Fibroblast of mammary gland (primary cell): ENCODE results near the gene ANO10.

ENCODE experiments used
- DNase-seq: peaks from one replicate; pipeline ENCODE4 v3.0.0-alpha.2; 2010; ENCODE audit warnings: low read depth
- H3K4me3 ChIP-seq: 2 replicates; pipeline ENCODE4 v1.5.1; 2011; ENCODE audit warnings: low read depth, mild to moderate bottlenecking, low read length, moderate library complexity; ENCODE audit not compliant: control insufficient read depth
- TF ChIP-seq, protein P1 (sequence below): conservative IDR thresholded peaks from 2 replicates; pipeline ENCODE4 v1.5.1; 2011; ENCODE audit warnings: low read depth, low read length, inconsistent platforms; ENCODE audit not compliant: control insufficient read depth, insufficient read depth

Gene ANO10

DNA sequence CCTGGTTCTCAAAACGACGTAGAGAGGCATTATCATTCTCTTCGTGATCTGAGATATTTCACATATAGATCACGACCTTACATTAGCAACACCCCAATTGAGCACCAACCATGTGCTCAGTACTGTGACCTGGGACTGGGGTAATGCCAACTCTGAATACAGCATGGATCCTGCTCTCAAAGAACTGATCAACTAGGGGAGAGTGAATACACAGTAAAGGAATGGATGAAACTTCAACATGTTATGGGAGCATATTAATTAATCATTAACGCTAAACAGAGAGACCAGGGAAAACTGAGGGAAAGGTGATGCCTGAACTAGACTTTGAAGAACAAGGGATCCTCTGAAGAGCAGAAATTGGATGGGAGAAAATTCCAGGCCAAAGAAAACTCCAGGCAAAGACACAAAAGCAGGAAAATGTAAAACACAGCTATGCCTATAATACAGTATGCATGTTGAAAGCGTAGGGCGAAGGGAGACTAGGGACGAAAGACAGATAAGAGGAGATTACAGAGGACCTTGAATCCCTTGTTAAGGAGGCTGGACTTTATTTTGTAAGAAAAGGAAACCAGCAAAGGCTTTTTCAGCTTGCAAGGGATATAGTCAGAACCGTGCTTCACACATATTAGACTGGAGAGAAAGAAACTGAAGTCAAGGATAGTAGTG lies 105.7 kb downstream of the ANO10 start:
- TF ChIP-seq, protein P1, sequence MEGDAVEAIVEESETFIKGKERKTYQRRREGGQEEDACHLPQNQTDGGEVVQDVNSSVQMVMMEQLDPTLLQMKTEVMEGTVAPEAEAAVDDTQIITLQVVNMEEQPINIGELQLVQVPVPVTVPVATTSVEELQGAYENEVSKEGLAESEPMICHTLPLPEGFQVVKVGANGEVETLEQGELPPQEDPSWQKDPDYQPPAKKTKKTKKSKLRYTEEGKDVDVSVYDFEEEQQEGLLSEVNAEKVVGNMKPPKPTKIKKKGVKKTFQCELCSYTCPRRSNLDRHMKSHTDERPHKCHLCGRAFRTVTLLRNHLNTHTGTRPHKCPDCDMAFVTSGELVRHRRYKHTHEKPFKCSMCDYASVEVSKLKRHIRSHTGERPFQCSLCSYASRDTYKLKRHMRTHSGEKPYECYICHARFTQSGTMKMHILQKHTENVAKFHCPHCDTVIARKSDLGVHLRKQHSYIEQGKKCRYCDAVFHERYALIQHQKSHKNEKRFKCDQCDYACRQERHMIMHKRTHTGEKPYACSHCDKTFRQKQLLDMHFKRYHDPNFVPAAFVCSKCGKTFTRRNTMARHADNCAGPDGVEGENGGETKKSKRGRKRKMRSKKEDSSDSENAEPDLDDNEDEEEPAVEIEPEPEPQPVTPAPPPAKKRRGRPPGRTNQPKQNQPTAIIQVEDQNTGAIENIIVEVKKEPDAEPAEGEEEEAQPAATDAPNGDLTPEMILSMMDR, result no peak
- no peak overlapping the region for H3K4me3 ChIP-seq
- DNase-seq, result no peak

DNA sequence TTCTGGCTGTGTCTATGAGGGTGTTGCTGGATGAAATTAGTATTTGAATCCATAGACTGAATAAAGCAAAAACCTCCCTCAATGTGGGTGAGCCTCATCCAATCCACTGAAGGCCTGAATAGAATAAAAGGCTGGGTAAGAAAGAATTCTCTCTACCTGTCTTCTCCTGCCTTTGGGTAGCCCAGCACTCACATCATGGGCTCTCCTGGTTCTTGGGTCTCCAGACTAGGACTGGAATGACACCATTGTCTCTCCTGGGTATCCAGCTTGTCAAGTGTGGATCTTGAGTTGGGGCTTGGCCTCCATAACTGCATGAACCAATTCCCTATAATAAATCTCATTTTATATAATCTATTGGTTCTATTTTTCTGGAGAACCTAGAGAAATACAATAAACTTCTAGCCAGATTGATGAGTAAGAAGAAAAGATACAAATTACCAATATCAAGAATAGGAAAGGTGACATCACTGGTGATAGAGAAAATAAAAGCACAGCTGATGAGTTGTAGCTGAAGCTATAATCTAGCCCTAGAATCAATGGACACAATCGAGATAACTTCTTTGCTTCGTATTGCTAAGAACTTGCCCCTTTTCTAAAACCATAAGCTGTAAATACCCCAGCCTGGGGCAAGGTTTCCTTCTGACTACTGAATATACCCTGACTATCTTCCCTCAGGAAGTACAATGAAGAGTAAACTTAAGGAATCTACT lies 106.4 kb downstream of the ANO10 start:
- no peak for DNase-seq
- H3K4me3 ChIP-seq, result no peak overlapping the region
- TF ChIP-seq, protein P1, result no peak

DNA sequence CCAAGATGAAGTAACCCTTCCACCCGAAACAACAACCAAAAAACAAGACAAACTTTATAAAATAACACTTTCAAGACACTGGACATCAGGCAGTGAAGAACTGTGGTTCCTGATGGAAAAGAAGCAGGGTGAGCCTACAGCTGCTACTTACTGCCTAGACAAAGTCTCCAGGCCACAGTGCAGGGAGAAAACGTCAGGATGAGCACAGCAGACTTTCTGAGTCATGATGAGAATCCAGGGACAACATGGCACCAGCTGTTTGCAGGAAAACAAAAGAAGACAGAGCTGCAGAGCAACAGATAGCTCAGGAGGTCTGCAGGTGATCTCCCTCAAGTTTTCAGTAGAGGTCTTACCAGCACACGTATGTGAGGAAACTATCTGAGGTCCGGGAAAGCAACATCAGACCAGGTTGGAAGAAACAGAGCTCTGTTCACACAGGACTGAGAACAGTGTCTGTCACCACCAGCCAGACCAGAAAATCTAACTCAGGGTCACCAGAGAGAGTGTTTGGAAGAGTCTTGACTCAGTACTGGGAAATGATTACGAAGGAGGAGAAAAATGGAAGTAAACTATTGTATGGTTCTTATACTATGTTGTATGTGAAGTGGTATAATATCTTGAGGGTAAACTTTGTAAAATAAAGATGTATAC lies 108.9 kb downstream of the ANO10 start:
- TF ChIP-seq, protein P1, result no peak
- DNase-seq, result peak; percentile 75
- no peak overlapping the region for H3K4me3 ChIP-seq

DNA sequence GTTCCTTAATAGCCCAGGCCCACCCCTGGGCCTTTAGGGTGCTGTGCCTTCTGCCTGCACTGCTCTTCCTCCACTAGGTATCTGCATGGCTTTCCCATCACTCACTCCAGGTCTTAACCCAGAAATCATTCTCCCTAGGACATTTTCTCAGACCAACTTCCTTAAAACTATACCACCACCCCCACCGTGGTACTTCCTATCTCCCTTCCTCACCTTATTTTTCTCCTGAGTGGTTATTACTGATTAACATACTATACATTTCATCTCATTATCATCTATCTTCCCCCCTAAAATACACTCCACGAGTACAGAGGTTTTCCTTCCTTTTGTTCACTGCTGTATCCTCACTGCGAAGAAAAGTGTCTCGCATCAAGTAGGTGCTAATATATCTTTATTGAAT lies 115.2 kb downstream of the ANO10 start:
- no peak for DNase-seq
- TF ChIP-seq, protein P1, result no peak
- H3K4me3 ChIP-seq, result no peak overlapping the region

DNA sequence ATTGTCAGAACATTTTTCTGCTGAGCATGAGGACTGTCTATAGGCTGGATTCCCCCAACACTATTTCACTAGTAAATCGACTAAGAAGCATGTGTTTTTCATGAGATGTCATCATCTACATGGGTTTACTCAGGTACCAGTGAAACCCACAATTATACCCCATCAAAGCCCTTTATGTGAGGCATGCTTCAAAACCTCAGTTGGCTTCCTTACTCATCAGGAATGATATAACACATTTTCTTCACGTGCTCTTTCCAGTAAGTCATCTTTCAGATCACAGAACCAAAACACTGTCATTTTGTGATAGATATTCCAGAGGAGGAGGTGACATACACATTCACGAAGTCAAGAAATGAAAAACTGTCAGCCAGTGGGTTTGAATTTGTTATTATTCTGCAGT lies 116.5 kb downstream of the ANO10 start:
- no peak overlapping the region for H3K4me3 ChIP-seq
- TF ChIP-seq, protein P1, result no peak
- DNase-seq, result peak; percentile 77

DNA sequence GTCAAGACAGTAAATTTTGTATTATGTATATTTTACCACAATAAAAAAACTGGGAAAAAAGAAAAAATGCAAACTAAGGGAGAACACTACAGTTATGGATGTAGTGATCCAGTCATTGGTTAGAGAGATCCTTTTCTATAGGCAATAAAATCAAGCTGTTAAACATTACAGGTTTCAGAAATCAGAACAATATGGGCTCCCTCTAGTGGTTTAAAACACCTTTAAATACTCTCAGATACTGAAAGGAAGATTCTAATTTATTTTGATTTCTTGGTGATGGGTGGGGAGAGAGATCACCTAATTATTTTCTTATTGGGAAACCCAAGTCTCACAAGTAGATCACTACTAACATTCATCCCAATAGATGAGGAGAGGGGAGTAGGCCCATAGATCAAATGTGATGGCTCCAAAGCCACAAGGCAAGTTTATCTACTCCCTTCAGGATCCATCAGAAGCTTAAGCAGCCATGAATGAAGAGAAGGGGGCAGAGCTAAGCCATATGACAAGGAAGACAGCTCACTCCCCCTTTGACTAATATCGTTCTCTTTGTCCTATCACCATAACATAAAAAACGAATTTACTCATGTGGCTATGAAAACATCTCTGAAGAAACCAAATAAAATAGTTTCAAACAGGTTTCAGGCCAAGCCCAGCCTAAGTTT lies 118.6 kb downstream of the ANO10 start:
- DNase-seq, result peak; percentile 56
- TF ChIP-seq, protein P1, result peak; percentile 47
- no peak overlapping the region for H3K4me3 ChIP-seq
